Astrocyte (in vitro differentiated cells and primary cell): ENCODE measurements around the gene CACNA1C.

ENCODE experiments used
- EZH2 ChIP-seq: IDR thresholded peaks from 2 replicates; pipeline ENCODE4 v1.6.1; 2012; ENCODE audit warnings: mild to moderate bottlenecking, low read length, inconsistent platforms; ENCODE audit not compliant: insufficient read depth
- TF ChIP-seq, protein P1 (sequence below): IDR thresholded peaks from 2 replicates; pipeline ENCODE4 v1.5.1; 2011; ENCODE audit warnings: low read depth, mild to moderate bottlenecking, inconsistent platforms, low read length, moderate library complexity; ENCODE audit not compliant: insufficient read depth

DNA sequence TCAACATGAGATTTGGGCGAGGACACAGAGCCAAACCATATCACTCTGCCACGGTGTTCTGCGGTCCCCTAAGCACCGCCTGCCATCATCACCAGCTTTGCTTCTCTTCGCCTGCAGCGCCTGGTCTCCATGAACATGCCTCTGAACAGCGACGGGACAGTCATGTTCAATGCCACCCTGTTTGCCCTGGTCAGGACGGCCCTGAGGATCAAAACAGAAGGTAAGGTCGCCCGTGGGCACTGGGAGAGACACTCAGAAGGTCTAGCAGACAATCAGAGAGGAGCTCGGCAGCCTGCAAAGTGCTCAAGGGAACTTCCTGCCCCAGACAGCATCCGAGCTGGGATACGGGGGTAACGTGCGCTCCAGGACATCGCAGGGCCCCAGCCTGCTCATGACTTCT lies 616.0 kb downstream of the CACNA1C start:
- TF ChIP-seq, protein P1, sequence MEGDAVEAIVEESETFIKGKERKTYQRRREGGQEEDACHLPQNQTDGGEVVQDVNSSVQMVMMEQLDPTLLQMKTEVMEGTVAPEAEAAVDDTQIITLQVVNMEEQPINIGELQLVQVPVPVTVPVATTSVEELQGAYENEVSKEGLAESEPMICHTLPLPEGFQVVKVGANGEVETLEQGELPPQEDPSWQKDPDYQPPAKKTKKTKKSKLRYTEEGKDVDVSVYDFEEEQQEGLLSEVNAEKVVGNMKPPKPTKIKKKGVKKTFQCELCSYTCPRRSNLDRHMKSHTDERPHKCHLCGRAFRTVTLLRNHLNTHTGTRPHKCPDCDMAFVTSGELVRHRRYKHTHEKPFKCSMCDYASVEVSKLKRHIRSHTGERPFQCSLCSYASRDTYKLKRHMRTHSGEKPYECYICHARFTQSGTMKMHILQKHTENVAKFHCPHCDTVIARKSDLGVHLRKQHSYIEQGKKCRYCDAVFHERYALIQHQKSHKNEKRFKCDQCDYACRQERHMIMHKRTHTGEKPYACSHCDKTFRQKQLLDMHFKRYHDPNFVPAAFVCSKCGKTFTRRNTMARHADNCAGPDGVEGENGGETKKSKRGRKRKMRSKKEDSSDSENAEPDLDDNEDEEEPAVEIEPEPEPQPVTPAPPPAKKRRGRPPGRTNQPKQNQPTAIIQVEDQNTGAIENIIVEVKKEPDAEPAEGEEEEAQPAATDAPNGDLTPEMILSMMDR, result no peak
- no peak for TF ChIP-seq EZH2
